Sigmoid colon (tissue), 7 donors: ENCODE data around the gene NHEJ1. TPM values are rescaled to one million over a fixed set of nuclear protein-coding genes. Genes with fewer than 3 reads are reported as not detected.

ENCODE experiments used
- DNase-seq: peaks from one replicate; pipeline ENCODE4 v3.0.0-alpha.2; 2019
- H3K27ac ChIP-seq, 4 donors: fragments of 200-600 bp; sonication (generic); one replicate each; pipeline ENCODE4 v1.5.1; 2016 to 2019; ENCODE audit warnings: mild to moderate bottlenecking in 1 of 4
- H3K27me3 ChIP-seq, 3 donors: fragments of 200-600 bp; sonication (generic); one replicate each; pipeline ENCODE4 v1.5.1; 2019; ENCODE audit warnings: mild to moderate bottlenecking in 1 of 3
- H3K36me3 ChIP-seq, 4 donors: fragments of 200-600 bp; sonication (generic); one replicate each; pipeline ENCODE4 v1.5.1; 2016 to 2019
- H3K4me1 ChIP-seq, 4 donors: fragments of 200-600 bp; sonication (generic); one replicate each; pipeline ENCODE4 v1.5.1; 2017 to 2019
- H3K4me3 ChIP-seq, 4 donors: fragments of 200-600 bp; sonication (generic); one replicate each; pipeline ENCODE4 v1.5.1; 2017 to 2019; ENCODE audit warnings: mild to moderate bottlenecking in 2 of 4, moderate library complexity in 1 of 4
- H3K9me3 ChIP-seq, 4 donors: fragments of 200-600 bp in 3 of 4; sonication (generic) in 3 of 4; one replicate each; pipeline versions ENCODE4 v1.5.1 to v1.6.1; 2013 to 2019
- CTCF ChIP-seq, 4 experiments: fragments of 450-650 bp in 3 of 4; fragments of 200-600 bp in 1 of 4; IDR thresholded peaks; one replicate each; pipeline ENCODE4 v1.5.1; 2016 to 2019; ENCODE audit warnings: antibody characterized with exemption in 4 of 4, mild to moderate bottlenecking in 3 of 4, moderate library complexity in 2 of 4
- EP300 ChIP-seq, 4 donors: sonication (generic); formaldehyde crosslinking; IDR thresholded peaks; one replicate each; pipeline ENCODE4 v1.6.1; 2017; ENCODE audit warnings: antibody characterized with exemption in 4 of 4
- POLR2A ChIP-seq, 2 donors: fragments of 450-650 bp; IDR thresholded peaks; one replicate each; pipeline ENCODE4 v1.6.1; 2016; ENCODE audit warnings: antibody characterized with exemption in 2 of 2, mild to moderate bottlenecking in 2 of 2, moderate library complexity in 2 of 2
- POLR2AphosphoS5 ChIP-seq, 4 donors: sonication (generic); formaldehyde crosslinking; IDR thresholded peaks; one replicate each; pipeline ENCODE4 v1.6.1; 2017; ENCODE audit warnings: antibody characterized with exemption in 4 of 4
- WGBS, 2 donors: extraction: QIAGEN DNeasy Blood & Tissue Kit; methylation state at CpG; one replicate each; pipeline ENCODE4 v1.1.7; 2013; 5-methylcytosine and 5-hydroxymethylcytosine counted together
- intact Hi-C: fragments of 100-400 bp; cut with DNase I; formaldehyde crosslinking; loops from one replicate; pipeline ENCODE4 v1.15.1; 2023
- polyA plus RNA-seq, 3 donors: library from polyadenylated mRNA; stranded (reverse); fragments of 200-250 nt; gene quantifications; one replicate each; pipeline ENCODE4 v1.2.3, GENCODE V29; 2013
- total RNA-seq, 4 donors: library from RNA; depleted of rRNA; stranded (reverse); fragments of >200 nt; gene quantifications; one replicate each; pipeline ENCODE4 v1.1.0, GENCODE V29; 2016
- donor health status: healthy with polysubstance abuse.
- donor health status: Bipolar disorder and iron deficiency.
- donor health status: healthy.

The NHEJ1 gene
- total and polyA plus RNA-seq, 7 donors = 15.1 to 60.1 (median 22.5) TPM

- Histone ChIP-seq H3K27ac (no peak overlapping the region), H3K27me3 (no peaks in the 10 kb centered on the region), H3K4me1 (no peaks in the 10 kb centered on the region), H3K4me3 (no peak overlapping the region), H3K9me3 (no peaks in the 10 kb centered on the region), H3K36me3 (peaks cover 0 to 53% (median 15%) of the 10 kb centered on the region in 4 donors)
- TF ChIP-seq POLR2A (IDR thresholded peaks at IDR 0.05) = no peak
- no peak for TF ChIP-seq EP300 (IDR thresholded peaks at IDR 0.05)
- TF ChIP-seq POLR2AphosphoS5 (IDR thresholded peaks at IDR 0.05) = no peak
- no peak for TF ChIP-seq CTCF (IDR thresholded peaks at IDR 0.05)
- intact Hi-C loops = no loop called here
- no peak for DNase-seq
- WGBS, 2 donors = 93 to 96% methylated on average over 3 of the region's 3 CpGs
Measured at GRCh38 chr2:219076253-219076652, 84.4 kb downstream of the NHEJ1 start.

- no peaks in the 10 kb centered on the region for H3K4me1 ChIP-seq
- peaks cover 0 to 53% (median 15%) of the 10 kb centered on the region in 4 donors for H3K36me3 ChIP-seq
- no peaks in the 10 kb centered on the region for H3K27me3 ChIP-seq
- H3K4me3 ChIP-seq = no peak overlapping the region
- WGBS, 2 donors = 26 to 56% methylated on average over 14 of the region's 14 CpGs
- peak in 2 of 4 experiments; percentile 8 to 37 for TF ChIP-seq CTCF (IDR thresholded peaks at IDR 0.05)
- no peak for TF ChIP-seq POLR2AphosphoS5 (IDR thresholded peaks at IDR 0.05)
- no peaks in the 10 kb centered on the region for H3K9me3 ChIP-seq
- no peak for DNase-seq
- H3K27ac ChIP-seq = no peak overlapping the region
- intact Hi-C loops = no loop called here
Measured at GRCh38 chr2:219073413-219074129, 87.0 kb downstream of the NHEJ1 start.

GRCh38 chr2:219072741-219073250 lies 87.8 kb downstream of the NHEJ1 start:
- 69 to 82% methylated on average over 9 of the region's 9 CpGs for WGBS, 2 donors
- no peaks in the 10 kb centered on the region for H3K9me3 ChIP-seq
- DNase-seq = no peak
- no peak overlapping the region for H3K4me3 ChIP-seq
- intact Hi-C loops = no loop called here
- TF ChIP-seq EP300 (IDR thresholded peaks at IDR 0.05) (no peak), POLR2A (IDR thresholded peaks at IDR 0.05) (no peak), CTCF (IDR thresholded peaks at IDR 0.05) (no peak), POLR2AphosphoS5 (IDR thresholded peaks at IDR 0.05) (no peak)
- H3K27ac ChIP-seq = no peak overlapping the region
- peaks cover 0 to 3% (median 0%) of the 10 kb centered on the region in 3 donors for H3K27me3 ChIP-seq
- no peaks in the 10 kb centered on the region for H3K4me1 ChIP-seq
- H3K36me3 ChIP-seq = peaks cover 0 to 48% (median 14%) of the 10 kb centered on the region in 4 donors

GRCh38 chr2:219071131-219071816 lies 89.3 kb downstream of the NHEJ1 start:
- Histone ChIP-seq H3K27me3 (peaks cover 0 to 5% (median 0%) of the 10 kb centered on the region in 3 donors), H3K9me3 (no peaks in the 10 kb centered on the region), H3K4me3 (no peak overlapping the region), H3K27ac (no peak overlapping the region), H3K36me3 (peaks cover 0 to 33% (median 7%) of the 10 kb centered on the region in 4 donors), H3K4me1 (no peaks in the 10 kb centered on the region)
- intact Hi-C loops = no loop called here
- 16 to 71% methylated on average over 6 of the region's 6 CpGs for WGBS, 2 donors
- DNase-seq = no peak
- no peak for TF ChIP-seq CTCF (IDR thresholded peaks at IDR 0.05)
